ENCODE data around the gene HSD17B4. TPM values are rescaled to one million over a fixed set of nuclear protein-coding genes. Genes with fewer than 3 reads are reported as not detected.

Gene HSD17B4
- 142 and 187 TPM in 2 replicates for total RNA-seq

DNA sequence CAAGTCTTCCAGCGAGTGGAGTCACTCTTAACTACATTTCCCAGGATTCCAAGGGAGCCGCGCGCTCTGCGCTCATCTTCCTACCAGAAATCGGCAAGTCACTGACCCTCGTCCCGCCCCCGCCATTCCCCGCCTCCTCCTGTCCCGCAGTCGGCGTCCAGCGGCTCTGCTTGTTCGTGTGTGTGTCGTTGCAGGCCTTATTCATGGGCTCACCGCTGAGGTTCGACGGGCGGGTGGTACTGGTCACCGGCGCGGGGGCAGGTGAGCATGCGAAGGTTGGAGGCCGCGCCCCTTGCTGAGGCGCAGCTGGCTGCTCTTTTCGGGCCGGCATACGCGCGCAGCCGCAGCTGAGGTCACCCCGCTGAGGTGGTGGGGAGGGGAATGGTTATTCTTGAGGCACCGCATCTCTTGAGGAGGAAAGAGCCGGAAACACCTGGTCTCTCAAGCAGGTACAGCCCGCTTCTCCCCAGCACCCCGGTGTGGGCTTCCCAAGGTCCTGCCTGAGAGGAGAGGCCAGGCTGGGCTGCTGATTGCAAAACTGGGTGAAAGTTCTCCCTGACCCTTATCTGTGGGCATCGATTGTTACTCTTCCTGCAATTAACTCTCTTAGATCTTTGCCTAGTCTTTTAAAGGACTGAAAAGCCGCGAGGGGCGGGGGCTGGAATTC, at the start of gene HSD17B4:
TSS of gene HSD17B4 (plus strand) at position 125 of the 667 bp plus-strand sequence. CDS start at position 204, 79 bp downstream.

Other genes with a start within 250 kb of the HSD17B4 start
- gene TNFAIP8, start 96.5 kb upstream of the HSD17B4 start, total RNA-seq = 44.1 and 64.8 TPM in 2 replicates
- not detected in 2 replicates for gene FAM170A, start 177.1 kb downstream of the HSD17B4 start, total RNA-seq

Data from tracheal epithelial cell (primary cell).